Ascending aorta (tissue), 2 donors: ENCODE results near the gene TMEM138. TPM values are rescaled to one million over a fixed set of nuclear protein-coding genes. Genes with fewer than 3 reads are reported as not detected.

ENCODE experiments used
- DNase-seq, 2 donors: peaks; one replicate each; pipeline ENCODE4 v3.0.0-alpha.2; 2019; ENCODE audit warnings: low spot score in 2 of 2
- H3K27ac ChIP-seq, 2 donors: fragments of 200-600 bp; sonication (generic); one replicate each; pipeline ENCODE4 v1.5.1; 2016 to 2017; ENCODE audit warnings: mild to moderate bottlenecking in 1 of 2
- H3K27me3 ChIP-seq: fragments of 200-600 bp; sonication (generic); one replicate; pipeline ENCODE4 v1.5.1; 2017
- H3K36me3 ChIP-seq, 2 donors: fragments of 200-600 bp; sonication (generic); one replicate each; pipeline ENCODE4 v1.5.1; 2016
- H3K4me1 ChIP-seq, 2 donors: fragments of 200-600 bp; sonication (generic); one replicate each; pipeline ENCODE4 v1.5.1; 2016 to 2017; ENCODE audit warnings: mild to moderate bottlenecking in 1 of 2
- H3K4me3 ChIP-seq, 2 donors: fragments of 200-600 bp; sonication (generic); one replicate each; pipeline ENCODE4 v1.5.1; 2016 to 2017; ENCODE audit warnings: mild to moderate bottlenecking in 1 of 2
- H3K9me3 ChIP-seq, 2 donors: fragments of 200-600 bp; sonication (generic); one replicate each; pipeline ENCODE4 v1.5.1; 2016
- CTCF ChIP-seq, 3 experiments: fragments of 200-600 bp in 2 of 3; fragments of 450-650 bp in 1 of 3; sonication (generic) in 2 of 3; IDR thresholded peaks; one replicate each; pipeline ENCODE4 v1.5.1; 2016 to 2019; ENCODE audit warnings: antibody characterized with exemption in 3 of 3, mild to moderate bottlenecking in 1 of 3, moderate library complexity in 1 of 3
- intact Hi-C: fragments of 100-400 bp; cut with DNase I; formaldehyde crosslinking; loops from one replicate; pipeline ENCODE4 v1.15.1; 2023
- total RNA-seq: library from RNA; depleted of rRNA; stranded (reverse); fragments of >200 nt; gene quantifications from one replicate; pipeline ENCODE4 v1.1.0, GENCODE V29; 2016

Gene TMEM138
- total RNA-seq, 1 donor from 2014 or later = 44.9 TPM

- intact Hi-C loops = no loop called here
- no peaks in the 10 kb centered on the region for H3K4me1 ChIP-seq
- no peak overlapping the region for H3K27ac ChIP-seq
- no peak for TF ChIP-seq CTCF (IDR thresholded peaks at IDR 0.05)
- no peaks in the 10 kb centered on the region for H3K27me3 ChIP-seq
- H3K4me3 ChIP-seq = no peak overlapping the region
- H3K9me3 ChIP-seq = no peaks in the 10 kb centered on the region
- DNase-seq = no peak
- peaks cover 84 to 99% of the 10 kb centered on the region in 2 donors for H3K36me3 ChIP-seq
Observed at GRCh38 chr11:61415381-61415780, 53.2 kb downstream of the TMEM138 start.

- TF ChIP-seq CTCF (IDR thresholded peaks at IDR 0.05) = no peak
- no peak for DNase-seq
- H3K9me3 ChIP-seq = no peaks in the 10 kb centered on the region
- H3K36me3 ChIP-seq = peaks cover 81 to 97% of the 10 kb centered on the region in 2 donors
- no peak overlapping the region for H3K27ac ChIP-seq
- no peak overlapping the region for H3K4me3 ChIP-seq
- no peaks in the 10 kb centered on the region for H3K27me3 ChIP-seq
- H3K4me1 ChIP-seq = no peaks in the 10 kb centered on the region
- intact Hi-C loops = no loop called here
Observed at GRCh38 chr11:61416941-61417340, 54.8 kb downstream of the TMEM138 start.

GRCh38 chr11:61417670-61418069, 55.5 kb downstream of the TMEM138 start:
- Histone ChIP-seq H3K9me3 (no peaks in the 10 kb centered on the region), H3K27ac (no peak overlapping the region), H3K4me1 (no peaks in the 10 kb centered on the region), H3K4me3 (no peak overlapping the region), H3K36me3 (peaks cover 79 to 90% of the 10 kb centered on the region in 2 donors), H3K27me3 (no peaks in the 10 kb centered on the region)
- no peak for DNase-seq
- TF ChIP-seq CTCF (IDR thresholded peaks at IDR 0.05) = no peak
- intact Hi-C loops = no loop called here

DNA sequence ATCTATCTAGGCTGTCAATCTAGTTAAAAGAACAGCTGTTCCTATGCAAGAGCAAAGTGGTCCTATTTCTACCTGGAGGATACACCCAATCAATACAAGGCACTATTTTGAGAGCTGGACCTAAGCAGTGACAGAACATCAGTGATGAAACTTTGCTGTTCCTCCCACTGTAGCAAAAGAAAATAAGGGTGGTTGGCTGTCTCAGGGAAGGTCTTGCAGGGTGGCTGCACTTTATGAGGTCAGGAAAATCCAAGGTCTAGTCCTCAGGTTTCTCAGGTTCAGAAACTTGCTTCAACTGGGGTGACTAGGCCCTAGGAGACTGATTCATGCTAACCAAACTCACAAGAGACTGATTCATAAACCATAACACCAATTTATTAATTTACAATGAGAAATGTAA, 56.0 kb downstream of the TMEM138 start:
- H3K36me3 ChIP-seq = peaks cover 76 to 85% of the 10 kb centered on the region in 2 donors
- no peak overlapping the region for H3K4me3 ChIP-seq
- TF ChIP-seq CTCF (IDR thresholded peaks at IDR 0.05) = no peak

More for the DNA sequence above, 56.0 kb downstream of the TMEM138 start:
- H3K4me1 ChIP-seq = no peaks in the 10 kb centered on the region
- intact Hi-C loops = no loop called here
- H3K9me3 ChIP-seq = no peaks in the 10 kb centered on the region
- no peak for DNase-seq
- H3K27me3 ChIP-seq = no peaks in the 10 kb centered on the region
- no peak overlapping the region for H3K27ac ChIP-seq

Other genes with a start within 250 kb of the TMEM138 start
- gene VPS37C, start 200.9 kb upstream of the TMEM138 start, total RNA-seq = 25.8 TPM
- 26.8 TPM for gene PGA3, start 158.9 kb upstream of the TMEM138 start, total RNA-seq
- gene PGA4, start 140.0 kb upstream of the TMEM138 start, total RNA-seq = 75.7 TPM
- gene PGA5, start 121.2 kb upstream of the TMEM138 start, total RNA-seq = 2.0 TPM
- 19.2 TPM for gene VWCE, start 67.1 kb upstream of the TMEM138 start, total RNA-seq
- 130 TPM for gene DDB1, start 29.3 kb upstream of the TMEM138 start, total RNA-seq
- gene TKFC, start 29.1 kb upstream of the TMEM138 start, total RNA-seq = 7.3 TPM
- gene CYB561A3, start 492 bp upstream of the TMEM138 start, total RNA-seq = 215 TPM
- gene TMEM216, start 30.2 kb downstream of the TMEM138 start, total RNA-seq = 64.9 TPM
- 22.9 TPM for gene CPSF7, start 67.6 kb downstream of the TMEM138 start, total RNA-seq
- gene SDHAF2, start 67.8 kb downstream of the TMEM138 start, total RNA-seq = 13.6 TPM
- 0.85 TPM for gene LRRC10B, start 146.4 kb downstream of the TMEM138 start, total RNA-seq
- 1.8 TPM for gene SYT7, start 218.7 kb downstream of the TMEM138 start, total RNA-seq